ENCODE measurements around the gene ZNF286A.
"Not testable (repeated sequence)": the region's sequence is repeated elsewhere in the genome, so short reads cannot be mapped to it uniquely, and the experiment has no call there.

ZNF286A gene

DNA sequence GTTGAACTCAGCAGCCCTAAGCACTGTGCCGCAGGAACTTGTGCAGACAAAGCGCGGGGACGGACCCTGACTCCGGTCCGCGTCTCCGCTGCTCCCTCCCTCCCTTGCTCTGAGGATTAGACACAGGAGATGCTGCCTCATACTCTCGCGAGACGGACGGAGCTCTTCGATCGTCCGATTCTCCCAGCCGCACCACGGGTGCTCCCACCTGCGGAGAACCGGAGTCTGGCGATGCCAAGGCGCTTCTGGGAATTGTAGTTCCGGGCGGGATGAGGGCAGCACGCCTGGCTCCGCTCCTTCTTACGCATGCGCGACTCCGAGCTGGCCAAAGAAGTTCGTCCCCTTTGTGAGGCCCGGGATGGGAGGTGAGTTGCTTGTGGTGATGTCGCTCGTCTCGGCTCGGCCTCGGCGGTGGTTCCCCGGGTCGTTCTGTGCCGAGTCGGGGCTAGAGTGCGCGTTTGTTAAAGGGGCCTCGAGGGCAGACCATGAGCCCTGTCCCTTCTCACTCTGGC is at the start of gene ZNF286A:
Gene ZNF286A, plus strand, starts transcription at position 340 of the 512 bp plus-strand sequence. CDS start 578 bp downstream, outside the sequence.
- DNase-seq (ENCODE audit: low spot score) = peak; percentile 93

DNA sequence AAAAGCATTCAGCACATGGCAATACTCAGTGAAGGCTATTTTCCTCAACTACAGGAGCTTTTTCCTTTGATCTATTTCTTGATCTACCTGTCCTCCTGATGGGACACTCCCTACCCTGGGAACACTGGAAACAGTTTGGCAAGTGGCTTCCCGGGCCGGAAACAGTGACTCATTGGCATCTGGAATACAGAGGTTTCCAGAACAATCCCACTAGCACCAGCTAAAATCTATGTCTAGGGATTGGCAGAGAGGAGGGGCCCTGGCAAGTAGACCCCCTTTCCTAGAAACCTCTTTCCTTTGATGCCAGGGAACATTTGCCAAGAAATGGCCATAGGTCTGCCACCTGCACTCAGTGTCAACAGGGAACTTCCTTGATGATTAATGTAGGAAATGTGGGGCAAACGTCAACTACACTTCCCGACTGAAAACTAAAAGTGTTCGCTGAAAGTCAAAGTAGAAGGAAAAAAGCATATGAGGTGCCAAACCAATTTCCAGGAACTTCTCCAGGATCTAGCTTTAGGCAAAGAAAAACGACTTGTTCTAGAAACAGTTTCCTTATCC is 49.6 kb upstream of the ZNF286A start:
- DNase-seq (ENCODE audit: low spot score) = no peak

- no peak for DNase-seq (ENCODE audit: low spot score)
Measured at GRCh38 chr17:15650741-15651582, 48.6 kb upstream of the ZNF286A start.

DNA sequence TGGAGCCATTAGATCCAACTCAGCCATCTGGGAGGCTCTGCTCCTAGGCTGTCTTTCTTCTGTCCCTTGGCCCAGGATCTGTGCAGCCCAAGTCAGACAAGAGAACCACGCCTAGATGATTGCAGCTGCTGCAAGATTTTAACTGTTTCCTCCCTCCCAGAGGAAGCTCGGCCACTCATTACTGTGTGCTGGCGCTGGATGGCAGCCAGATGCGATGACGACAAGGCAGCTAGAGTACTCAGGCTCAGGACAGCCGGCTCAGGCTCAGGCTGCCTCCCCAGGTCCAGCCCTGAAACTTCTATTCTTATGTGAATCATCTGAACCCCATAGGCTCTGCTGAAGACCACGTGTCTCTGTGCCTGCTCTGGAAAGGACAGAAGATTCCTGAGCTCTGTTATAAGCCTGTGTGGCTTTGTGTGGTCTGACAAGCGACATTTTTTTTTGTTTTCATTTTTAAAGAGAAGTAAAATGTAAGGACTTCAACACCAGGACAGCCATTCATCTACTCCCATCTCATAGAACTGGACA is 47.9 kb upstream of the ZNF286A start:
- peak; percentile 55 for DNase-seq (ENCODE audit: low spot score)

- no peak for DNase-seq (ENCODE audit: low spot score)
Measured at GRCh38 chr17:15652960-15653359, 46.6 kb upstream of the ZNF286A start.

DNA sequence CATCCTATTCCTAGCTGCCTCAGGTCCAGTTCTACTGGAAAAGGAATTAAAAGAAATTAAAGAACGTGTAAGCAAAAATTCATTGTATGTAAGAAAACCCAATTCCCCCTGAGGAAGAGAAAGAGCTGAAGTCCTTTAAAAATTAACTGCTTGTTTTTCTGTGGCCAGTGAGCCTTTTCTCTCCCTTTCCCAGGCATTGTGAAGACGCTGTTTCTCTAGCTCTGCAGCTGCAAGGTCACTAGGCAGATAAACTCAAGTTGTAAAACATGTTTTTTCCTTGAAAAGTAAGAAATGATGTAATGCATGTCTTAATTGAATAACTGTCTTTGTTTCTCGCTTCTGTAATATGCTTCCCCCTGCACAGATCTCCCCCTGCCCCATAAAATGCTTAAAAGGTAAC is 45.2 kb upstream of the ZNF286A start:
- not testable (repeated sequence) for DNase-seq (ENCODE audit: low spot score)

DNA sequence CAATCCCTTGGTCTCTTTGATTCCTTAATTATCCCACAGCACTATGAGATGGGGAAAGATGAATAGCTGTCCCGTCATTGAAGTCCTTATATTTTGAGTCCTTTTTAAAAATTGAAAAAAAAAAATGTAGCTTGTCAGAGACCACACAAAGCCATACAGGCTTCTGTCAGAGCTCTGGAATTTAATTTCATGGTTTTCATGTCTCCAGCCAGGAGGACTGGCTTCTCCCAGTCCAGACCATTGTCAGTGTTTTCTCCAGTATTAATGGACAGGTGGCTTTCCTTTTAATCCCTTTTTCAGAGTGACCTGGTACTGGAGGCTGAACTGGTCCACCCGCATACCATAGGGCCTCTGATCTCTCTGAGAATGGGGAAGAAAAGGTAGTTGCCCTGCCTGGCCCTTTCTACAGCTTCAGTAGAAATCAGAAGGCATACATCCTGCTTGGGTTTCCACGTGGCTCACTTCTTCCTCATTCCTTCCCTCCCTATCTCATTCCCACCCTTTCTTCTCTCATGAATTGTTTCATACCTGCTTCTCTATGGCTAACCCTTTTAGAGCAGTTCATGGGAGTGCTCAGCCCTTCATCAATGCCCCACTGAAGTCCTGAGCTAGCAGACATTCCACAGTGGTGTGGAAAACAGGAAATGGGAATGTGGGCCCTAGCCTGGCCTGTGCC is 44.5 kb upstream of the ZNF286A start:
- no peak for DNase-seq (ENCODE audit: low spot score)

GRCh38 chr17:15657868-15658267 is 41.7 kb upstream of the ZNF286A start:
- no peak for DNase-seq (ENCODE audit: low spot score)

- DNase-seq (ENCODE audit: low spot score) = no peak
Measured at GRCh38 chr17:15658296-15658695, 41.3 kb upstream of the ZNF286A start.

DNA sequence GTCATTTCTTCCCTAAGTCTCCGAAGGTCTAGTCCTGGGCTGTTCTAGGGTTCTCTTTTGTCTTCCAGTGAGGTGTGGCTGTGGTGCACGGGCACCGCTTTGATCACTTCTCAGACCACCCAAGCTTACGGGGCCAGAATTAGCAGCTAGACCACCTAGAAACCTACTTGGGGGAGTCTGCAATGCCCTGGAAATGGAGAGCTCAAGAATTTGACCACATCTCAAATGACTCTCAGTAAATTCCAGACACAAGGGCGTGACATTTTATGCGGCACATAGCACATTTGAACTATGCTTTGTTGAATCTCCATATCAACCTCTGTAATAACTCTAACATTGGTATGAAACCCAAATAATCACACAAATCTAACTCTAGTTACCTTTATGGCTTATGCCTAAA is 40.3 kb upstream of the ZNF286A start:
- DNase-seq (ENCODE audit: low spot score) = no peak

- DNase-seq (ENCODE audit: low spot score) = no peak
Measured at GRCh38 chr17:15659663-15660062, 39.9 kb upstream of the ZNF286A start.

GRCh38 chr17:15660077-15660476 is 39.5 kb upstream of the ZNF286A start:
- DNase-seq (ENCODE audit: low spot score) = no peak

DNA sequence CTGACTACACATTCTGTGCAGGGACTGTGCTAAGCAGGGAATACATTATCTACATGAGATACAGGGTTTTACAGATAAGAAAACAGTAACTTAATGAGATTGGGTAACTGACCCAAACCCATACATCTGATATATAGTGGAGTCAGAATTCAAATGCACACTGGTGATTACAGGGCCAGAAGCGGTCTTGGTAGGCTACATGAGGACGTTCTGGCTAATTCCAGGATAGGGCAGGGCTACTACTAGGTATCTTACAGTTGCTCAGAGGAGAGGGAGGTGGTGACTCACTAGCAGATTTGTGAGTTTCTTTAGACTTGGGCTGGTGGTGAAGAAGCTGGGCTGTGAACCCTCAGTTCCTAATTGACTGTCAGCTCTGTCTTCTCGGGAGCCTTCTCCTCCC is 36.9 kb upstream of the ZNF286A start:
- no peak for DNase-seq (ENCODE audit: low spot score)

DNA sequence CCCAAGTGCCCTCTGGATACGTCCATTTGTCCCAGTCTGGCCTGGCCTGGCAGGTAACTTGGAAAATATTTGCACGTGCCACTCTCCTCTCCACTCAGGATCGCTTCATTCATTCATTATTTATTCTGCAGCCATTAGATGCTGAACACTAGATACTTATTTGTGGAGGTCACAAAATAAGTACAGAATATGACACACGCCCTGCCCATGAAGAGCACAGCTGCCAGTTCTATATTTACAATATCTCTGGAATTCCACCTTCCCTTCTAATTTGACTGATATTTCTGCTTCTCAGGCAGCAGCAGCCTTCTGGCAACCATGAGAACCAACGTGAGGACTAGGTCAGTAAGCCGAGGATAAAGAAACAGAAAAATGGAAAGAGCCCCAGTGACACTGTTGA is 36.4 kb upstream of the ZNF286A start:
- no peak for DNase-seq (ENCODE audit: low spot score)

DNA sequence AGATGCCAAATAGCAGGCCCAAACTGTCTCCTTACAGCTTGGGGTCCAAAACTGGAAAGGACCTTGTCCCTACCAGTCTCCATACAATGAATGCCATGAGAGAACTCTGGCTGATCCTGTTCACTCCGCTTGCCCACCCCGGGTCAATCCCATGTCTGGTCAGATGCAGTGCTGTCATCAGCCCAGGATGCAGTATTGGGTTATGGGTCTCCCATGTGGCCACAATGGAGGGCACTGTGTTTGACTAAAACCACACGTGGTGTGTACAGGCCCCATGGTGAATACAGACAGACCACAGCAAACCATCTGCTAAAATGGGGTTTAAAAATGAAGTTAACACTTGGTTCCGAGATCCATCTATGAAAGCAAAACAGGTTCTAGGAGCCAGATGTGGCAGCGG is 35.9 kb upstream of the ZNF286A start:
- DNase-seq (ENCODE audit: low spot score) = no peak

DNA sequence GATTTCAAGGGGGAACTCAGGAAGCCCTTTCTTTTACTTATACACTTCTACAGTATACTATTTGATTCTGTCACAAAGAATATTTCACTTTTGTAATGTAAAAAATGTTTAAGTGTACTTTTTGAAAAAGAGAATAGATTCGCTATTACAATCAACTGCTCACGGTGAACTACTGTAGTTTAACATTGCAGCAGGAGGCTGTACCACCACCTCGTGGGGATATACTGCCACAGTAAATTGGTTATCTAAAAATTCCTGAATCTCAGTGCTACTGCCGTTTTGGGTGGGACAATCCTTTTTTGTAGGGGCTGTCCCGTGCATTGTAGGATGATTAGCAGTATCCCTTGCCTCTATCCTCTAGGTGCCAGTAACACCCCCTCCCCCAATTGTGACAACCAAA is 30.0 kb upstream of the ZNF286A start:
- DNase-seq (ENCODE audit: low spot score) = not testable (repeated sequence)

DNA sequence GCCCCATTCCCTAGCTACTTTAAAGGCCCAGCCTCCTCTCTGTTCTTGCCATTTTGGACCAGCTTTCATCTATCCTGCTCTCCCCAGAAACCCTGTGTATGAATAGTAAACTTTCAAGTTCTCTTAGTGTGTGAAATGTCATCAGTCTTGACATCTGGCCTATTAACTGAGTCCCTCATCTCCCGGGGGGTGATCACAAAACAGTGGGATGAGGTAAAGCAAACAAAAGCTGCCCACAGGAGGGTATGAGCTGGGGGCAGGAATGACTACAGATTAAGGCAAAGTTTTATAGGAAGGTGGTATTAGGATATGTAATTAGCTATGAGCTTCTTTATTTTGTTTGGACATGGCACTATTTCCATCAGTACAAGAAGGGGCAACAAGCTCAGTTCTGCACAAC is 24.9 kb upstream of the ZNF286A start:
- DNase-seq (ENCODE audit: low spot score) = not testable (repeated sequence)

DNA sequence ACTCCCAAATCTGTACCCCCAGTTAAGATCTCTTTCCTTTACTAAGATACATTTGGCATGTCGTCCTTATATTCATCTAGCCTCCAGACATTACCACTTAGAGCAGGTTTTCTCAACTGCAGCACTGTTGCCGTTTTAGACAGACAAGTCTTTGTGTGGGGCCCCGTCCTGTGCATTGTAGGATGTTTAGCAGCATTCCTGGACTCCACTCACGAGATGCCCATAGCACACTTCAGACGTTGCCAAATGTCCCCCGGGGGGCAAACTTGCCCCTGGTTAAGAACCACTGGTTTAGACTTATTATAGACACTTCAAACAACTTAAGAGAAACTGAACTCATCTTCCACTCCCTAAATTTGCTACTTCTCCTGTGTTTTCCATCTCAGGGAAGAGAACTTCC is 23.6 kb upstream of the ZNF286A start:
- DNase-seq (ENCODE audit: low spot score) = not testable (repeated sequence)

DNA sequence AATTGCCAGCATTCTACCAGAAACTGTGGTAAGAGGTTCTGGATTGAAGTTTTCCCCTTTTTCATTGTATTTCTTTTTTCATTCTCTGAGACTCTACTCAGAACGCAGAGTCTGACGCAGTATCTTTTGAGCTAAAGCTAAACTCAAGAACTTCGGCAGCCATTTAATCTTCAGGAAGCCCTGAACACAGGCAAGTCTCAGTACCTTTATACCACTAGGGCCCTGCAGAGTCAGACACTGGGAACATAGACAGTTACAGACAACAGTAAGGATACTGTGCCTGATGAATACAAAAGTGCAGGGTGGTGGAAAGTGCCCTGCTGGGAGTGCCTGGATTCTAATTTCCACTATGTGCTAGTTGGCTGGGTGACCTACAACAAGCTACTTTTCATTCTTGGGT is 16.4 kb upstream of the ZNF286A start:
- not testable (repeated sequence) for DNase-seq (ENCODE audit: low spot score)

GRCh38 chr17:15683824-15684478 is 15.6 kb upstream of the ZNF286A start, which contains the start of gene TRIM16:
TSS of gene TRIM16 (minus strand) at chr17:15684311. CDS start at chr17:15651609, 32,702 bp downstream.
- peak; percentile 53 for DNase-seq (ENCODE audit: low spot score)

DNA sequence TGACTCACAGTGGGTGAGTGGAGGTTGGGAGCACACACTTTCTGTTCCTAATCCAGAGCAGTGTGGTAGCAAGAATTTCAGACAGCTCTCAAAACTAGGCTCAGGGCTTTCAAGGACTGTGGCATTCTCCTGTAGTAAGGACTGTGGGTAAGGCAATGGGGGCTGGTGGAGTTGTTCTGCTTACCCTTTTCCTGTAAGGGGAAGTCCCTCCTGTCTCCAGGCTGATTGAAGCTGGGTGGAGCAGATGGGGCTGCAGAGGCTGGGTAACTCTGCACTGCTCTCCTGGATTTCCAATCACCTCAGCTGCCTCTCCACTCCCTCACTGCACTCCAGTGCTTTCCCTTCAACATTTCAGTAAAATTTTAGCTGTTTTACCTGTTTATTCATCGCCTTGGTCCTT is 12.1 kb upstream of the ZNF286A start:
- not testable (repeated sequence) for DNase-seq (ENCODE audit: low spot score)

DNA sequence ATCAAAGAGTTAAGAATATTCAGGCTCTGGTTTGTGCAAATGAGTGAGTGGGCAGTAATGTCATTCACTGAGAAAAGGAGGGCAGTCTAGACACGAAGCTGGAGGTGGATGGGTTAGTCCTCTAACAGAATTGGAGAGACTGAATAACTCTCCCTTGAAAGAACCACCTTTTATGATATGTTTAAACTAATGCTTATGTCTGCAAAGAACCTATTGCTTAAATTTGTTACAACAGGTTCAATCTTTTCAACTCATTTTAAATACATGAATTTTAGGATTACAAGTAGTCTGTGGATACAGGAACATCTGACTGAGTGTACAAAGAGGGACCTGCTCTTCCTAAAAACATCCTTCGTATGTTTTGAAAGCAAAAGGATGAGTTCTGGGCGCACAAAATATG is 585 bp upstream of the ZNF286A start:
- DNase-seq (ENCODE audit: low spot score) = peak; percentile 2
